NOMO-1 treated with dmso at 0.1 percent for 144 hours (cell line): ENCODE data around the gene MIEF2.

Experiments
- DNase-seq: peaks from one replicate; lab custom pipeline; 2025; ENCODE audit not compliant: unreplicated experiment; lab: John Stamatoyannopoulos, UW

The MIEF2 gene

GRCh38 chr17:18256351-18256750, 4.1 kb upstream of the MIEF2 start:
- DNase-seq = no peak

DNA sequence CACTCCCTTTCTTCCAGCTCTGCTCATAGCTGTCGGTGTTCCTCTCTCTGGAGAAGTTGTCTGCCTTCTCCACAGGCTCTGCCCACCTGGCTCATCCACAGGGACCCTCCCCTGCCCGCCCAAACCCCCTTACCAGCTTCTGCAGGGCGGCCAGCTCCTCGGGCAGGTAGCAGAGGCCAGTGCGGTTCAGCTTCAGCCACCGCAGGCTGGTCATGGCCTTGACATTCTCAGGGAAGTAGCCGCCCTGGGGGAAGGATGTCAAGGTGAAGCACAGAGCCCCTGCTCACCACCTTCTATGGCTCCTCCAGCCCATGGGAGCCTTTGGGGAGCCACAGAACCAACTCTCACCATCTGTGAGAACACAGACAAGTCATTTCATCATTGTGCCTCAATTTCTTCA, 3.7 kb upstream of the MIEF2 start:
- no peak for DNase-seq

DNA sequence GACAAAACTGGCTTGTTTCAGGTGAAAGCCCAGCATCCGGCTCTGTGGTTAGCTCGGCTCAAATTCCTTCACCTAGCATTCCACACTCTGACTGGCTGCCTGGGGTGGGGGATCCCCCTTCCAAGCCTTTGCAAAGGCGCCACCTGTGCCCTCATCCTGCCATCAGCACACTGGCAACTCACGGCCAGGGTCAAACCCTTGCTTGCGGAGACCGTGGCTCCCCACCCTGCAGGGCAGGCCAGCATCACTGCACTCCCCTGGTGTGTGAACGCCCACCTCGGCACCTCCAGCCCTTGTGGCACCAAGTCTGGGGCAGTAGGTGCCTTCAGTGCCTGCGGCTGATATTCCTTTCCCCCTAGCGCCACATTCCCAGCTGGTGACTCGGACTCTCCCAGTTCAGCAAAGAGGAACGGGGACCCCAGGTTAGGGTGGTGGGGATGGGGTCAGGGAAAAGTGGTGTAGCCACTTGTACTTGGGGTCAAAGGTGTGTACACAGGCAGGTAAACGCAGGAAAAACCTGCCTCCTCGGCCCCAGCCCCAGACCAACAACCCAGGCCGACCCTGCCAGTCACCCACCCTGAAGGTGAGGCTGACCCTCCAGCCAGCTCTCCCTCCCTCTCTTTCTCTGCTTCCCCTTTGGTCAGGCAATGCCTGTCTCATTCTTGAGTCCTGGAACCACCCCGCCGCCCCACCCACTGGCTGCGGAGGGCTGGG, 3.0 kb upstream of the MIEF2 start:
- no peak for DNase-seq

- DNase-seq = peak; percentile 55
Observed at GRCh38 chr17:18257982-18258355, 2.5 kb upstream of the MIEF2 start.

DNA sequence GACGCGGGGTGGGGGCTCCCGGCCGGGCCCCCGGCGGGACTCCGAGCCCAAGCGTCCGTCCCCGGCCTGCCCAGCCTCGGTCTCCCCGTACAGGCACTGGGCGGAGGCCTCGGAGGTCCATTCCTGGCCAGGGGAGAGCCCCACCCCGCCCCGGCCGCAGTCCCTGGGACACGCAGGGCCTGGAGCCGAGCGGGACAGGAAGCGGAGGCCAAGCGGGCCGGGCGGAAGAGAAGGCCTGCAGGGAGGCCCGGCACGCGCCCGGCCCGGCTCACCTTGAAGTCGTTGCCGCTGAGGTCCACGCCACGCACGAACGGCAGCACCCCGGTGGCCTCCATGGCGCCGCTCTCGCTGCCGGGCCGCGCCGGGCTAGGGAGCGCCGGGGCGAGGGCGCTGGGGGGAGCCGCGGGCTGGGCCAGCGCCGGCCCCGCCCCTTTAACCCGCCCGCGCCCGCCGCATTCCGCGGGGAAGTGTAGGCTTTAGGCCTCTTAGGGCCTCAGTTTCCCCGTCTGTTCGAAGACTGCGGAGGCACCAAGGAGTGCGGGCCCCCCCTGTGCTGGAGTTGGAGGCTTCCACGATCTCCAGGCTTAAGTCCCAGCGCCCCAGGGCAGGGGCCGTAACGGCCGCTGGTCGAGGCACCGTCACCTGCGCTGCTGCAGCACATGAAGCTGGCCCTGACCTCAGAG, 2.0 kb upstream of the MIEF2 start, which contains the start of gene FLII:
FLII (minus strand) TSS at position 383 of the 683 bp plus-strand sequence; CDS start at position 335, 48 bp downstream.
- DNase-seq = no peak

DNA sequence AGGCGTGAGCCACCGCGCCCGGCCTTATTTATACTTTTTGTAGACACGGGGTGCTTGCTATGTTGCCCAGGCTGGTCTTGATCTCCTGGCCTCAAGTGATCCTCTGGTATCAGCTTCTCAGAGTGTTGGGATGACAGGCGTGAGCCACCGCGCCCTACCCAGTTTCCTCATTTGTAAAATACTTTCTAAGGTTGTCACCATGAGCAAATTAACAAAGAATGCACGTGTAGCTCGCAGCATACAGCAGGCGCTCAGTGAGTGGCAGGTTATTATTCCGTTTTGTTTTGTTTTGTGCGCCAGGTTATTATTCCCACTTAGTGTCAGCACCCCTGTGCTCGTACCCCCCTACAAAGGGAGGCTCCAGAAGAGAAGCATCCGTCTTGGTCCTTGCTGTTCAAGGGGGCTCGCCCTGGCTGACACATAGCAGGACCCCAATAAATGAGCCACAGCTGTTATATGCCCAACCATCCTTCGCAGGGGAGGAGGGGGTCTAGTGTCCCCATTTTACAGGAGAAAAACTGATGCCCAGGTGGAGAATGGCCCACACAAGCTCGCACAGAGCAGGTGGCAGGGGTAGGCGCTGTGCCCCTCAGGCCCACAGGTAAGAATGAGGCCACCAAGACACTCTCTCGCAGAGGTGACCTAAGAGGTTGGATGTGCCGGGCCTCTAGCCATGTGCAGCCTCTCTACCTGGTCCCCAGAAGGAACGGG, 686 bp upstream of the MIEF2 start:
- no peak for DNase-seq

- peak; percentile 16 for DNase-seq
Observed at GRCh38 chr17:18261146-18261515, 669 bp downstream of the MIEF2 start.

- DNase-seq = no peak
Observed at GRCh38 chr17:18261659-18262058, 1.2 kb downstream of the MIEF2 start.

- no peak for DNase-seq
Observed at GRCh38 chr17:18262111-18262510, 1.6 kb downstream of the MIEF2 start.

- no peak for DNase-seq
Observed at GRCh38 chr17:18262641-18263040, 2.2 kb downstream of the MIEF2 start.

DNA sequence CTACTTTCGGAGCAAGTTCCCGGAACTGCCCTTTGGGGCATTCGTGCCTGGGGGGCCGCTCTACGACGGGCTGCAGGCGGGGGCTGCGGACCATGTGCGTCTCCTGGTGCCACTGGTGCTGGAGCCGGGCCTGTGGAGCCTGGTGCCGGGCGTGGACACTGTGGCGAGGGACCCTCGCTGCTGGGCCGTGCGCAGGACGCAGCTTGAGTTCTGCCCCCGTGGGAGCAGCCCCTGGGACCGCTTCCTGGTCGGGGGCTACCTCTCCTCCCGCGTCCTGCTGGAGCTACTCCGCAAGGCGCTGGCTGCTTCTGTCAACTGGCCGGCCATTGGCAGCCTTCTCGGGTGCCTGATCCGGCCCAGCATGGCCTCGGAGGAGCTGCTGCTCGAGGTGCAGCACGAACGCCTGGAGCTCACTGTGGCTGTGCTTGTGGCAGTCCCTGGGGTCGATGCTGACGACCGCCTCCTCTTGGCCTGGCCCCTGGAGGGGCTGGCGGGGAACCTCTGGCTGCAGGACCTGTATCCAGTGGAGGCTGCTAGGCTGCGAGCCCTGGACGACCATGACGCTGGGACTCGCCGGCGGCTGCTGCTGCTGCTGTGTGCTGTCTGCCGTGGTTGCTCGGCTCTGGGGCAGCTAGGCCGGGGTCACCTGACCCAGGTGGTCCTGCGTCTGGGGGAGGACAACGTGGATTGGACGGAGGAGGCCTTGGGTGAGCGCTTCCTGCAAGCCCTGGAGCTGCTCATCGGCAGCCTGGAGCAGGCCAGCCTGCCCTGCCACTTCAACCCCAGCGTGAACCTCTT, 3.6 kb downstream of the MIEF2 start:
- DNase-seq = no peak

GRCh38 chr17:18267366-18267765, 6.9 kb downstream of the MIEF2 start:
- no peak for DNase-seq

DNA sequence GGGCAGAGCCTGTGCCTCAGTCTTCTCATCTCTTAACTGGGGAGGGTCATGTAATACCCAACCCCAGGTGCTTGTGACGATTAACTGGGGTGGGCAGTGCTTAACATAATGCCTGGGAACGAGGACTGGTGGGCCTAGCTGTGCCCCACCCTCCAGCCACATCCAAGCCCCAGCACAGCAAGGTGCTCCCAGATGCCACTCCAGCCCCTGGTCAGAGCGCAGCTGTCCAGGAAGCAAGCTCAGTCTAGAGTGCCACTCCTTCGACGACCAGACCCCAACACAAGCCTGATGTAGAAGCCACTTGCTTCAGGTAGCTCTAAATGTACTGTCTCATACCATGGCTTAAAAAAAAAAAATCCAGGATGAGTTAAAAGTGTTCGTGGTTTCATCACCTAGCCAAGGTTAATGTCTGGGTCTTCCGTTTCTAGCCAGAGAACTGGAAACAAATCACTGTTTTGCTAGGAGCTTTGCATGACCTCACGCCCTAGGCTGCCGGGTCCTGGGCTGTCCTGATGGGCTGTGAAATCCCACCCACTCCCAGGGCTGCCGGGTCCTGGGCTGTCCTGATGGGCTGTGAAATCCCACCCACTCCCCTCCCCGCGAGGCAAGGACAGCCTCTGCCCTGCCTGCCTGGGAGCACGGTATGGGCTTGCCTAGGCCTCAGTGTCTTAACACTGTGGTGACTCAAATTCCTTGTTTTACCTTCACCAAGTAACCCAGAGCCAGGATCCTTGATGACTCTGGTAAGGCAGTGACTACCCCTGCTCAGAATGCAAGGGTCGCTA, 7.7 kb downstream of the MIEF2 start:
- no peak for DNase-seq

DNA sequence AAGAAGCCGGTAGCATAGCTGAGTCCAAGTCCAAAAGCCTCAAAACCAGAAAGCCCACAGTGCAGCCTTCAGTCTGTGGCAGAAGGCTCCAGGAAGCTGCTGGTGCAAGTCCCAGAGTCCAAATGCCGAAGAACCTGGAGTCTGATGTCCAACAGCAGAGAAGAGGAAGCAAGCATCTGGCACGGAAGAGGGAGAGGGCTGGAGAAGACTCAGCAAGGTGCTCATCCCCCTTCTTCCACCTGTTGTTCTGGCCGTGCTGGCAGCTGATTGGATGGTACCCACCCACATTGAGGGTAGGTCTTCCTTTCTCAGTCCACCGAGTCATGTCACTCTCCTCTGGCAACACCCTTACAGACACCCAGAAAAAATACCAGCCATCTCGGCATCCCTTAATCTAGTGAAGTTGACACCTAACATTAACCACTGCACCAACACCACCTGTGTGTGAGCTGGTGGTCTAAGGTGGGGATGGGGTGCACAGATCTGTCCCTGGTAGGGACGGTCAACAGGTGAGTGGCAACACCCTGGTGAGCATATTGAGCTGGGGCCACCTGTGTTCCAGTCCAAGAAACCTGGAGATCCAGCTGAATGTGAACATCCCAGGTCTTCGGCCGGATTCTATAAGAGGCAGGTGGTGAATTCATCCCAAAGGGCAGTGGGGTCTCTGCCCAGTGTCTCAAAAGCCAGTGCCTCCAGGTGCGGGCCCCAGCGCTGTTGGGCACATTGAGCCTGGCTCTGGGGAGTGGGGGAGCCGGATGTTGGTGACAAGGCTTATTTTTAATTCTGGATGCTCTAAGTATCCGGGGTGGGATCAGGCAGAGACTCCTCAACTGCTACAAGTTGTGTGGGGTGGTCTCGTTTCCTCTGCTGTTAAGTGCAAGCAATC, 9.8 kb downstream of the MIEF2 start:
- DNase-seq = no peak

DNA sequence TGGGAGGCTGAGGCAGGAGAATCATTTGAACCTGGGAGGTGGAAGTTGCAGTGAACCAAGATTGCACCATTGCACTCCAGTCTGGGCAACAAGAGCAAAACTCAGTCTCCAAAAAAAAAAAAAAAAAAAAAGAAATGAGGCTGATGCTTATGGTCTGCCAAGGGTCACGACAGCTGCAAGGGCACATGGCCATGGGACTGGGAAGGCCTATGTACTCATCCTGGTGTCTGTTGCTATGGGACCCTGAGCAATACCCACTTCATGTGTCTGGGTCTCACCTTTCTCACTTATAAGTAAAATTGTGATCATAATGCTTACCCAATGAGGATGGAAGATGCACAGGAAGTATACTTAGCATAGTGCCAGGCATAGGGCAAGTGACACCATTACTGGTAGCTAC, 16.6 kb downstream of the MIEF2 start:
- DNase-seq = no peak

GRCh38 chr17:18278867-18279266, 18.4 kb downstream of the MIEF2 start:
- DNase-seq = no peak

GRCh38 chr17:18280249-18280648, 19.8 kb downstream of the MIEF2 start:
- no peak for DNase-seq

- no peak for DNase-seq
Observed at GRCh38 chr17:18280766-18281371, 20.4 kb downstream of the MIEF2 start.

- no peak for DNase-seq
Observed at GRCh38 chr17:18281788-18282187, 21.3 kb downstream of the MIEF2 start.
